ENCODE results near the gene VPS13D.

GRCh38 chr1:12439073-12439472, 209.2 kb downstream of the VPS13D start:
- no peak for TF ChIP-seq CTCF (conservative IDR thresholded peaks at IDR 0.05; ENCODE audit: low read depth, low read length)
- no peak for TF ChIP-seq EZH2 (IDR thresholded peaks at IDR 0.05; ENCODE audit: low read length, unreplicated experiment)
- no peak for TF ChIP-seq EZH2phosphoT487 (IDR thresholded peaks at IDR 0.05; ENCODE audit: borderline replicate concordance, low read length)

All from PC-3 (cell line).